BJ (cell line): Measurements from ENCODE around the gene NEK7. TPM values are rescaled to one million over a fixed set of nuclear protein-coding genes. Genes with fewer than 3 reads are reported as not detected.

Source experiments
- CTCF ChIA-PET: fragments of 350-600 bp; formaldehyde crosslinking; extraction: SDS; loops from one replicate; lab custom pipeline; 2021; ENCODE audit warnings: antibody characterized with exemption, inconsistent platforms; lab: Yijun Ruan, JAX
- POLR2A ChIA-PET: fragments of 300-600 bp; sonication (Branson Sonifier 250); formaldehyde crosslinking; extraction: SDS; loops from one replicate; lab custom pipeline; 2021; ENCODE audit warnings: antibody characterized with exemption; lab: Charles Lee
- DNase-seq: peaks from one replicate; pipeline ENCODE4 v3.0.0-alpha.2; 2011; ENCODE audit warnings: low read depth
- H3K27me3 ChIP-seq: 2 replicates; pipeline ENCODE4 v1.6.0; 2011; ENCODE audit warnings: low read length; ENCODE audit not compliant: control insufficient read depth, insufficient read depth
- H3K36me3 ChIP-seq: 2 replicates; pipeline ENCODE4 v1.5.1; 2011; ENCODE audit warnings: low read length; ENCODE audit not compliant: control insufficient read depth, insufficient read depth
- H3K4me3 ChIP-seq: 2 replicates; pipeline ENCODE4 v1.5.1; 2011; ENCODE audit warnings: low read depth, mild to moderate bottlenecking, control low read depth, low read length
- CTCF ChIP-seq: IDR thresholded peaks from 2 replicates; pipeline ENCODE4 v1.5.1; 2011; ENCODE audit warnings: low read depth, mild to moderate bottlenecking, control low read depth, inconsistent platforms, low read length, moderate library complexity; ENCODE audit not compliant: insufficient read depth
- polyA plus RNA-seq: library from polyadenylated mRNA; depleted of rRNA; stranded (reverse); fragments of >200 nt; gene quantifications from 2 replicates; pipeline ENCODE4 v1.2.3, GENCODE V29; 2011

NEK7 gene
- polyA plus RNA-seq, 1 experiment, result 428 TPM

- no peak overlapping the region for H3K4me3 ChIP-seq
- ChIA-PET CTCF (interaction anchor here (1.1 to 2.0 kb wide), 2 partner anchors 96 to 99 kb away, joined by 4 read pairs; no protein-coding TSS in a partner anchor), POLR2A (no interaction called here)
- no peak for TF ChIP-seq CTCF
- no peak for DNase-seq
- H3K27me3 ChIP-seq, result no peaks in the 10 kb centered on the region
- H3K36me3 ChIP-seq, result no peaks in the 10 kb centered on the region
These were observed 98.2 kb downstream of the NEK7 start for GRCh38 chr1:198254948-198255347.

- ChIA-PET CTCF (interaction anchor here (2.0 kb wide), 1 partner anchor 100 kb away, joined by 4 read pairs; no protein-coding TSS in a partner anchor), POLR2A (no interaction called here)
These were observed 99.0 kb downstream of the NEK7 start for GRCh38 chr1:198255784-198256183.

GRCh38 chr1:198258491-198258890, 101.7 kb downstream of the NEK7 start:
- no peak overlapping the region for H3K4me3 ChIP-seq
- POLR2A ChIA-PET, result interaction anchor here (0.5 to 0.7 kb wide), 4 partner anchors 10 to 286 kb away, joined by 3 to 6 read pairs (median 4); no protein-coding TSS in a partner anchor
- DNase-seq, result peak; percentile 76
- no peak for TF ChIP-seq CTCF
- no peaks in the 10 kb centered on the region for H3K27me3 ChIP-seq
- CTCF ChIA-PET, result interaction anchor here (0.7 kb wide), 1 partner anchor 677 kb away, joined by 3 read pairs; no protein-coding TSS in a partner anchor
- no peaks in the 10 kb centered on the region for H3K36me3 ChIP-seq

More at GRCh38 chr1:198255784-198256183, 99.0 kb downstream of the NEK7 start:
- DNase-seq, result no peak
- Histone ChIP-seq H3K27me3 (no peaks in the 10 kb centered on the region), H3K36me3 (no peaks in the 10 kb centered on the region), H3K4me3 (no peak overlapping the region)
- TF ChIP-seq CTCF, result no peak

GRCh38 chr1:198259333-198260074, 102.7 kb downstream of the NEK7 start:
- Histone ChIP-seq H3K36me3 (no peaks in the 10 kb centered on the region), H3K4me3 (no peak overlapping the region), H3K27me3 (no peaks in the 10 kb centered on the region)
- ChIA-PET CTCF (interaction anchor here (1.5 kb wide), 1 partner anchor 103 kb away, joined by 4 read pairs; the partner anchor contains the start of gene NEK7), POLR2A (no interaction called here)
- no peak for TF ChIP-seq CTCF
- no peak for DNase-seq

- H3K27me3 ChIP-seq, result no peaks in the 10 kb centered on the region
- TF ChIP-seq CTCF, result no peak
- POLR2A ChIA-PET, result no interaction called here
- no peak overlapping the region for H3K4me3 ChIP-seq
- no peaks in the 10 kb centered on the region for H3K36me3 ChIP-seq
- DNase-seq, result no peak
- CTCF ChIA-PET, result no interaction called here
These were observed 105.1 kb downstream of the NEK7 start for GRCh38 chr1:198261886-198262285.
